H1 (cell line): Measurements from ENCODE around the gene RAP2A. TPM values are rescaled to one million over a fixed set of nuclear protein-coding genes. Genes with fewer than 3 reads are reported as not detected.

ENCODE experiments used
- BCL11A ChIP-seq, 2 experiments: IDR thresholded peaks; one replicate each; pipeline ENCODE4 v1.6.1; 2011; ENCODE audit warnings: low read depth in 2 of 2, low read length in 2 of 2, mild to moderate bottlenecking in 2 of 2
- JUND ChIP-seq: IDR thresholded peaks from 2 replicates; pipeline ENCODE4 v1.6.1; 2011; ENCODE audit warnings: mild to moderate bottlenecking, improper control_type of control experiment, low read length
- RAD21 ChIP-seq, 2 experiments: IDR thresholded peaks in 1 of 2; conservative IDR thresholded peaks in 1 of 2; 2 replicates each; pipeline ENCODE4 v1.6.1; 2011; ENCODE audit warnings: low read depth in 2 of 2, low read length in 2 of 2, improper control_type of control experiment in 1 of 2, inconsistent platforms in 1 of 2, mild to moderate bottlenecking in 1 of 2, moderate library complexity in 1 of 2
- polyA plus RNA-seq, 7 experiments: library from polyadenylated mRNA; depleted of rRNA in 3 of 7; stranded (reverse) in 5 of 7; unstranded in 2 of 7; fragments of >200 nt in 5 of 7; fragments of 200-250 nt in 2 of 7; gene quantifications; 1 replicate in 5 of 7; 2 replicates in 1 of 7; 4 replicates in 1 of 7; pipeline versions ENCODE4 v1.2.1 to v1.2.3, GENCODE V29; 2011 to 2013; ENCODE audit warnings: missing spikeins in 2 of 7, mixed read lengths in 2 of 7
- total RNA-seq: library from RNA; stranded (reverse); fragmentation: NEBNext Ultra II Directional; extraction: Animal tissue kit (Norgen Biotek cat#: 25700); gene quantifications from 2 replicates; pipeline ENCODE4 v1.2.1, GENCODE V29; 2021

RAP2A gene
- total and polyA plus RNA-seq, 2 of the 8 experiments (the other 6 are each of a cell fraction or from before 2014, with no cell fraction given) = 8.4 to 43.4 TPM

GRCh38 chr13:97505017-97505416 is 71.0 kb downstream of the RAP2A start (continued):
- TF ChIP-seq RAD21 (IDR thresholded peaks at IDR 0.05 in 1 of 2, conservative IDR thresholded peaks at IDR 0.05 in 1 of 2; ENCODE audit: low read depth in 2 of 2, low read length in 2 of 2) (no peak), JUND (no peak), BCL11A (IDR thresholded peaks at IDR 0.05; ENCODE audit: low read depth in 2 of 2, low read length in 2 of 2) (no peak)
